Activated CD4-positive, alpha-beta T cell treated with anti-CD3 and anti-CD28 coated beads, Interleukin-2, amount 10 ng/mL, durations not matched to agents 24 days and 14 days (primary cell): Measurements from ENCODE around the gene CD47. TPM values are rescaled to one million over a fixed set of nuclear protein-coding genes. Genes with fewer than 3 reads are reported as not detected.

Experiments
- DNase-seq: peaks from one replicate; pipeline ENCODE4 v3.0.0; 2022
- H3K27ac Mint-ChIP-seq: one replicate; pipeline ENCODE4 v1.8.0; 2022; ENCODE audit warnings: mild to moderate bottlenecking, mixed read lengths
- H3K27me3 Mint-ChIP-seq: one replicate; pipeline ENCODE4 v1.8.0; 2022; ENCODE audit warnings: mixed read lengths
- H3K36me3 Mint-ChIP-seq: one replicate; pipeline ENCODE4 v1.8.0; 2022; ENCODE audit warnings: low read depth, mild to moderate bottlenecking, mixed read lengths
- H3K4me1 Mint-ChIP-seq: one replicate; pipeline ENCODE4 v1.8.0; 2021; ENCODE audit warnings: mixed read lengths
- H3K4me3 Mint-ChIP-seq: one replicate; pipeline ENCODE4 v1.8.0; 2022; ENCODE audit warnings: mild to moderate bottlenecking, moderate library complexity, mixed read lengths
- H3K9me3 Mint-ChIP-seq: one replicate; pipeline ENCODE4 v1.8.0; 2021; ENCODE audit warnings: mixed read lengths
- intact Hi-C: fragments of 100-400 bp; cut with micrococcal nuclease; formaldehyde crosslinking; loops from one replicate; pipeline ENCODE4 v1.15.1; 2023
- total RNA-seq: library from RNA; stranded (reverse); gene quantifications from 2 replicates; pipeline ENCODE4 v1.2.3, GENCODE V29; 2022

Gene CD47
- total RNA-seq, 1 donor from 2014 or later: 104 TPM

- intact Hi-C loops: no loop called here
- H3K27ac Mint-ChIP-seq: no peak overlapping the region
- peaks cover 4% of the 10 kb centered on the region for H3K27me3 Mint-ChIP-seq
- H3K9me3 Mint-ChIP-seq: peaks cover 3% of the 10 kb centered on the region
- DNase-seq: no peak
- peaks cover 11% of the 10 kb centered on the region for H3K36me3 Mint-ChIP-seq
- no peak overlapping the region for H3K4me3 Mint-ChIP-seq
- H3K4me1 Mint-ChIP-seq: peaks cover 3% of the 10 kb centered on the region
Measured at GRCh38 chr3:108022256-108023150, 68.3 kb downstream of the CD47 start.

GRCh38 chr3:108021533-108021932 lies 69.3 kb downstream of the CD47 start:
- intact Hi-C loops: no loop called here
- DNase-seq: no peak
- Mint-ChIP-seq H3K36me3 (peaks cover 2% of the 10 kb centered on the region), H3K27ac (no peak overlapping the region), H3K4me3 (no peak overlapping the region), H3K27me3 (peaks cover 8% of the 10 kb centered on the region), H3K4me1 (no peaks in the 10 kb centered on the region), H3K9me3 (peaks cover 3% of the 10 kb centered on the region)

- Mint-ChIP-seq H3K4me1 (no peaks in the 10 kb centered on the region), H3K9me3 (peaks cover 5% of the 10 kb centered on the region)
- intact Hi-C loops: no loop called here
Measured at GRCh38 chr3:108021131-108021530, 69.7 kb downstream of the CD47 start.

GRCh38 chr3:108018552-108018951 lies 72.3 kb downstream of the CD47 start:
- H3K4me1 Mint-ChIP-seq: no peaks in the 10 kb centered on the region
- H3K9me3 Mint-ChIP-seq: peaks cover 5% of the 10 kb centered on the region
- no peak for DNase-seq
- H3K27me3 Mint-ChIP-seq: peaks cover 8% of the 10 kb centered on the region
- intact Hi-C loops: no loop called here
- no peak overlapping the region for H3K27ac Mint-ChIP-seq
- H3K4me3 Mint-ChIP-seq: no peak overlapping the region
- H3K36me3 Mint-ChIP-seq: no peaks in the 10 kb centered on the region

More at GRCh38 chr3:108021131-108021530, 69.7 kb downstream of the CD47 start:
- H3K27me3 Mint-ChIP-seq: peaks cover 8% of the 10 kb centered on the region
- no peak overlapping the region for H3K4me3 Mint-ChIP-seq
- DNase-seq: no peak
- H3K36me3 Mint-ChIP-seq: peaks cover 2% of the 10 kb centered on the region
- H3K27ac Mint-ChIP-seq: no peak overlapping the region

- intact Hi-C loops: no loop called here
- Mint-ChIP-seq H3K36me3 (no peaks in the 10 kb centered on the region), H3K4me1 (no peaks in the 10 kb centered on the region), H3K4me3 (no peak overlapping the region), H3K27me3 (peaks cover 8% of the 10 kb centered on the region), H3K9me3 (peaks cover 5% of the 10 kb centered on the region), H3K27ac (no peak overlapping the region)
- no peak for DNase-seq
Measured at GRCh38 chr3:108017587-108017986, 73.2 kb downstream of the CD47 start.

GRCh38 chr3:108014943-108015342 lies 75.9 kb downstream of the CD47 start:
- no peak overlapping the region for H3K4me3 Mint-ChIP-seq
- H3K9me3 Mint-ChIP-seq: peaks cover 5% of the 10 kb centered on the region
- intact Hi-C loops: no loop called here
- no peaks in the 10 kb centered on the region for H3K36me3 Mint-ChIP-seq
- no peaks in the 10 kb centered on the region for H3K4me1 Mint-ChIP-seq
- peaks cover 8% of the 10 kb centered on the region for H3K27me3 Mint-ChIP-seq
- no peak overlapping the region for H3K27ac Mint-ChIP-seq
- no peak for DNase-seq

- Mint-ChIP-seq H3K9me3 (peaks cover 5% of the 10 kb centered on the region), H3K4me1 (no peaks in the 10 kb centered on the region), H3K27me3 (peaks cover 11% of the 10 kb centered on the region), H3K36me3 (no peaks in the 10 kb centered on the region), H3K4me3 (no peak overlapping the region), H3K27ac (no peak overlapping the region)
- intact Hi-C loops: no loop called here
- DNase-seq: no peak
Measured at GRCh38 chr3:108013141-108014055, 77.4 kb downstream of the CD47 start.

- H3K36me3 Mint-ChIP-seq: no peaks in the 10 kb centered on the region
- H3K27ac Mint-ChIP-seq: no peak overlapping the region
- intact Hi-C loops: no loop called here
- peaks cover 5% of the 10 kb centered on the region for H3K9me3 Mint-ChIP-seq
- peaks cover 8% of the 10 kb centered on the region for H3K27me3 Mint-ChIP-seq
- no peak for DNase-seq
- no peak overlapping the region for H3K4me3 Mint-ChIP-seq
- H3K4me1 Mint-ChIP-seq: no peaks in the 10 kb centered on the region
Measured at GRCh38 chr3:108012304-108012703, 78.5 kb downstream of the CD47 start.

- Mint-ChIP-seq H3K36me3 (no peaks in the 10 kb centered on the region), H3K27me3 (peaks cover 8% of the 10 kb centered on the region), H3K4me3 (no peak overlapping the region), H3K27ac (no peak overlapping the region), H3K4me1 (no peaks in the 10 kb centered on the region), H3K9me3 (peaks cover 3% of the 10 kb centered on the region)
- no peak for DNase-seq
- intact Hi-C loops: no loop called here
Measured at GRCh38 chr3:108011616-108012015, 79.2 kb downstream of the CD47 start.

GRCh38 chr3:108008931-108009639 lies 81.7 kb downstream of the CD47 start:
- peaks cover 2% of the 10 kb centered on the region for H3K4me1 Mint-ChIP-seq
- no peaks in the 10 kb centered on the region for H3K36me3 Mint-ChIP-seq
- no peak for DNase-seq
- H3K27me3 Mint-ChIP-seq: peaks cover 12% of the 10 kb centered on the region
- intact Hi-C loops: no loop called here
- H3K4me3 Mint-ChIP-seq: no peak overlapping the region
- H3K27ac Mint-ChIP-seq: no peak overlapping the region
- H3K9me3 Mint-ChIP-seq: no peaks in the 10 kb centered on the region

- DNase-seq: no peak
- Mint-ChIP-seq H3K36me3 (no peaks in the 10 kb centered on the region), H3K27me3 (peaks cover 12% of the 10 kb centered on the region), H3K9me3 (no peaks in the 10 kb centered on the region), H3K4me3 (no peak overlapping the region), H3K27ac (no peak overlapping the region), H3K4me1 (peaks cover 2% of the 10 kb centered on the region)
- intact Hi-C loops: no loop called here
Measured at GRCh38 chr3:108008106-108008505, 82.7 kb downstream of the CD47 start.

- H3K27me3 Mint-ChIP-seq: peaks cover 14% of the 10 kb centered on the region
- no peaks in the 10 kb centered on the region for H3K36me3 Mint-ChIP-seq
- intact Hi-C loops: no loop called here
- no peak for DNase-seq
- no peaks in the 10 kb centered on the region for H3K9me3 Mint-ChIP-seq
- peaks cover 2% of the 10 kb centered on the region for H3K4me1 Mint-ChIP-seq
- no peak overlapping the region for H3K4me3 Mint-ChIP-seq
- no peak overlapping the region for H3K27ac Mint-ChIP-seq
Measured at GRCh38 chr3:108006881-108007331, 83.9 kb downstream of the CD47 start.

- H3K36me3 Mint-ChIP-seq: no peaks in the 10 kb centered on the region
- peaks cover 14% of the 10 kb centered on the region for H3K27me3 Mint-ChIP-seq
- intact Hi-C loops: no loop called here
- H3K9me3 Mint-ChIP-seq: no peaks in the 10 kb centered on the region
- no peak for DNase-seq
- no peak overlapping the region for H3K4me3 Mint-ChIP-seq
- no peak overlapping the region for H3K27ac Mint-ChIP-seq
- peaks cover 2% of the 10 kb centered on the region for H3K4me1 Mint-ChIP-seq
Measured at GRCh38 chr3:108006077-108006771, 84.6 kb downstream of the CD47 start.
